Stimulated activated effector memory CD8-positive, alpha-beta T cell treated with anti-CD3 and anti-CD28 coated beads, Interleukin-12 subunit alpha, Interleukin-12 subunit beta, amount 100 ng/mL, for 72 hours (primary cell): ENCODE measurements around the gene SLC4A7.

Experiments used
- ATAC-seq: fragments of 150-1000 bp; cut with Tn5 transposase; 2 replicates; pipeline ENCODE4 v1.10.0; 2021
- DNase-seq, 2 donors: peaks; one replicate each; pipeline ENCODE4 v3.0.0; 2021 to 2022; ENCODE audit warnings: low spot score in 2 of 2
- H3K27ac Mint-ChIP-seq: one replicate; pipeline ENCODE4 v1.8.0; 2022; ENCODE audit warnings: mild to moderate bottlenecking, mixed read lengths
- H3K36me3 Mint-ChIP-seq: one replicate; pipeline ENCODE4 v1.8.0; 2022; ENCODE audit warnings: mild to moderate bottlenecking, mixed read lengths
- H3K4me1 Mint-ChIP-seq: one replicate; pipeline ENCODE4 v1.8.0; 2022; ENCODE audit warnings: mixed read lengths
- H3K4me3 Mint-ChIP-seq: one replicate; pipeline ENCODE4 v1.8.0; 2022; ENCODE audit warnings: mild to moderate bottlenecking, mixed read lengths
- H3K9me3 Mint-ChIP-seq: one replicate; pipeline ENCODE4 v1.8.0; 2022; ENCODE audit warnings: mixed read lengths

SLC4A7 gene

DNA sequence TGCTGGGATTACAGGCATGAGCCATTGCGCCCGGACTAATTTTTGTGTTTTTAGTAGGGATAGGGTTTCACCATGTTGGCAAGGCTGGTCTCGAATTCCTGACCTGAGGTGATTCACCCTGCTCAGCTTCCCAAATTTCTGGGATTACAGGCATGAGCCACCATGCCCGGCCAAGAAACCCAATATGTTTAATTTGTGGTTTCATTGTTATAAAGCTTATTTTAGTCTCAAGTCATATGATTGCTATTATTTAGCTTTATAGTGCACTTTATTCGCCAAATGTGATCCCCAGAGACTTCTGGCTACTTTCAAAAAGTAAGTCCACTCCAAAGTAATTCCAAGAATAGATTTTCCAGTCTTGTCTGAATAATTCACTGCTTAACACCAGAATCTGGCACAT, 19.3 kb upstream of the SLC4A7 start:
- H3K36me3 Mint-ChIP-seq, result no peaks in the 10 kb centered on the region
- no peak overlapping the region for H3K4me3 Mint-ChIP-seq
- no peaks in the 10 kb centered on the region for H3K9me3 Mint-ChIP-seq
- DNase-seq (no peak), ATAC-seq (no peak)
- H3K4me1 Mint-ChIP-seq, result no peaks in the 10 kb centered on the region
- H3K27ac Mint-ChIP-seq, result no peak overlapping the region

DNA sequence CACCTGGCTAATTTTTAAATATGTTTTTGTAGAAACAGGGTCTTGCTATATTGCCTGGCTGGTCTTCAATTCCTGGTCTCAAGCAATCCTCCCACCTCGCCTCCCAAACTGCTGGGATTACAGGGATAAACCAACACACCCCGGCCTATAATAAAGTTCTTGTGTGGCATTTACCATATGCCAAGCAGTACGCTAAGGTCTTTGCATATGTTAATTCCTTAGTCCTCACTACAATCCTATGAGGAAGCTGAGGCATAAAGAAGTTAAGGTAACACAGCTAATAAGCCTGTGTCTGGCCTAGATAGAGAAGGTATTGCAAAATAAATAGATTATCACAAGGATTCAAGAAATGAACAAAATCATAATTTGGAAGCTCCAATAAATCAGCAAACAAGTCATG, 17.6 kb upstream of the SLC4A7 start:
- H3K9me3 Mint-ChIP-seq, result no peaks in the 10 kb centered on the region
- no peak for ATAC-seq
- no peaks in the 10 kb centered on the region for H3K36me3 Mint-ChIP-seq
- DNase-seq, result no peak
- H3K4me3 Mint-ChIP-seq, result no peak overlapping the region
- no peaks in the 10 kb centered on the region for H3K4me1 Mint-ChIP-seq
- no peak overlapping the region for H3K27ac Mint-ChIP-seq

- no peak overlapping the region for H3K27ac Mint-ChIP-seq
- no peak overlapping the region for H3K4me3 Mint-ChIP-seq
- no peak for ATAC-seq
- no peaks in the 10 kb centered on the region for H3K36me3 Mint-ChIP-seq
- H3K9me3 Mint-ChIP-seq, result no peaks in the 10 kb centered on the region
- DNase-seq, result no peak
- no peaks in the 10 kb centered on the region for H3K4me1 Mint-ChIP-seq
These were observed 16.8 kb upstream of the SLC4A7 start for GRCh38 chr3:27500986-27501385.

DNA sequence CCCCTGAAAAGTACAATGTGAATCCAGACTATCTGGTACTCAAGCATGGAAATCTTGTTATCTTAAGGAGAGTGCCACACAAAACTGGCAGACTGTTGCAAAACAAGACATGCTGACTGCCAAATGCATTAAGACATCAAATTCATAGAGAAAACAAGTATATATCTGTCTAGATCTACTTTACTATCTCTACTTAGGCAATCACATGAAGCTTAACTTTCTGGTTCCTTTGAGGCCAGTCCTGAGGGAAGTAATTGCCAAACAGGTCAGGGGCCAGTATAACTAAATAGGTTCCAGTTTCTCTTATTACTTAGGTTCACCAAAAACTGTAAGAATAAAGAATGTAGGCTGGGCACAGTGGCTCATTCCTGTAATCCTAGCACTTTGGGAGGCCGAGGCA, 15.9 kb upstream of the SLC4A7 start:
- Mint-ChIP-seq H3K36me3 (no peaks in the 10 kb centered on the region), H3K27ac (no peak overlapping the region), H3K4me1 (no peaks in the 10 kb centered on the region), H3K9me3 (no peaks in the 10 kb centered on the region), H3K4me3 (no peak overlapping the region)
- no peak for ATAC-seq
- no peak for DNase-seq

DNA sequence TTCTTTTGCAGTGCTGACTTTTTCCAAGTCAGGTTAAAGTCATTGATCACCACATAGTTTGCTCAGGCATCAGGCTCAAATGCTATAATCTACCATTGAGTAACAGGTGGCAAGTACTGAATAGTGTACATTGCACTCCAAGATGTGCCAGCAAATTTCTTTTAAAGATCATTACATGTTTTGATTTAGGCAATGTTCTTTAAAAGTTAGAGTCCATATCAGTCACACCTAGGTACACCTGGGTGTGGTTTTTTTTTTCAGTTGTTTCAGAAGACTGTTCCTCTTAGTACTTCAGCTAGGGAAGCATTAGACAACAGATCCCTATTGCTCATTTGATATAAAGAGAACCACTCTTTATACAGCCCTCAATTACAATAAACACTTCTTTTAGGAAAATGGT, 10.6 kb upstream of the SLC4A7 start:
- Mint-ChIP-seq H3K9me3 (no peaks in the 10 kb centered on the region), H3K4me1 (no peaks in the 10 kb centered on the region), H3K36me3 (no peaks in the 10 kb centered on the region), H3K4me3 (no peak overlapping the region), H3K27ac (no peak overlapping the region)
- no peak for ATAC-seq
- DNase-seq, result no peak

- no peak overlapping the region for H3K4me3 Mint-ChIP-seq
- ATAC-seq, result no peak
- H3K36me3 Mint-ChIP-seq, result no peaks in the 10 kb centered on the region
- H3K27ac Mint-ChIP-seq, result no peak overlapping the region
- H3K4me1 Mint-ChIP-seq, result peaks cover 7% of the 10 kb centered on the region
- no peak for DNase-seq
- no peaks in the 10 kb centered on the region for H3K9me3 Mint-ChIP-seq
These were observed 4.6 kb upstream of the SLC4A7 start for GRCh38 chr3:27488821-27489220.

DNA sequence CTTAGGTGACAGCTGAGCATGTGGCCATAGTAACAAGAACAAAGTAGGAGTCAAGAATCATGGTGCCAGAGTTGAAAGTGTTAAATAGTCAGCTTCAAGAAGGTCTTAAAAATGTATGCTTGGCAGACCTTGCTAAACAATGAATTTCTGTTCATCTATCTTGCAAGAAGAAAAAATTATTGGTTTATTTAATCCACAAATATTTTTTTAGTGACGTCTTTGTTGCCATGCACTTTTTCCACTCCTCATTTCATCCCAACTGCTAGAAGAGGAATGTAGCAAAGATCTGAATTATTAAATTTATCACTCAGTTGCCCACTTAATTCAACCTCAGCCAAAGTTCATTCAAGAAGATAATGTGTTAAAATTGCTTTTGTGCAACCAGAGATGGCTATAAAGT, 3.2 kb upstream of the SLC4A7 start:
- H3K36me3 Mint-ChIP-seq, result peaks cover 12% of the 10 kb centered on the region

DNA sequence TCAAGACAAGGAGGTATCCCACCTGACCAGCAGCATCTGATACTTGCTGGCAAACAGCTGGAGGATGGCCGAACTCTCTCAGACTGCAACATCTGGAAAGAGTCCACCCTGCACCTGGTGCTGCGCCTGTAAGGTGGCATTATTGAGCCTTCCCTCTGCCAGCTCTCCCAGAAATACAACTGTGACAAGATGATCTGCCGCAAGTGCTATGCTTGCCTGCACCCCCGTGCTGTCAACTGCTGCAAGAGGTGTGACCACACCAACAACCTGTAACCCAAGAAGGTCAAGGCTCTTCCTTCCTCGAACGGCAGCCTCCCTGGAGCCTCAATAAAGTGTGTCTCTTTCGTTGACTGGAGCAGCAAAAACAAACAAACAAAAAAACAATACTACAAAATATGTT, 2.2 kb upstream of the SLC4A7 start:
- H3K9me3 Mint-ChIP-seq, result no peaks in the 10 kb centered on the region
- no peak overlapping the region for H3K27ac Mint-ChIP-seq
- peaks cover 21% of the 10 kb centered on the region for H3K36me3 Mint-ChIP-seq

More for the DNA sequence above, 3.2 kb upstream of the SLC4A7 start:
- no peak overlapping the region for H3K27ac Mint-ChIP-seq
- no peak for ATAC-seq
- DNase-seq, result no peak
- H3K4me3 Mint-ChIP-seq, result no peak overlapping the region
- no peaks in the 10 kb centered on the region for H3K9me3 Mint-ChIP-seq
- peaks cover 13% of the 10 kb centered on the region for H3K4me1 Mint-ChIP-seq

GRCh38 chr3:27485866-27486265, 1.7 kb upstream of the SLC4A7 start:
- Mint-ChIP-seq H3K4me1 (peaks cover 24% of the 10 kb centered on the region), H3K27ac (no peak overlapping the region), H3K9me3 (no peaks in the 10 kb centered on the region), H3K4me3 (no peak overlapping the region), H3K36me3 (peaks cover 25% of the 10 kb centered on the region)
- ATAC-seq (no peak), DNase-seq (no peak)

More for the DNA sequence above, 2.2 kb upstream of the SLC4A7 start:
- Mint-ChIP-seq H3K4me1 (peaks cover 19% of the 10 kb centered on the region), H3K4me3 (no peak overlapping the region)
- no peak for DNase-seq
- no peak for ATAC-seq

DNA sequence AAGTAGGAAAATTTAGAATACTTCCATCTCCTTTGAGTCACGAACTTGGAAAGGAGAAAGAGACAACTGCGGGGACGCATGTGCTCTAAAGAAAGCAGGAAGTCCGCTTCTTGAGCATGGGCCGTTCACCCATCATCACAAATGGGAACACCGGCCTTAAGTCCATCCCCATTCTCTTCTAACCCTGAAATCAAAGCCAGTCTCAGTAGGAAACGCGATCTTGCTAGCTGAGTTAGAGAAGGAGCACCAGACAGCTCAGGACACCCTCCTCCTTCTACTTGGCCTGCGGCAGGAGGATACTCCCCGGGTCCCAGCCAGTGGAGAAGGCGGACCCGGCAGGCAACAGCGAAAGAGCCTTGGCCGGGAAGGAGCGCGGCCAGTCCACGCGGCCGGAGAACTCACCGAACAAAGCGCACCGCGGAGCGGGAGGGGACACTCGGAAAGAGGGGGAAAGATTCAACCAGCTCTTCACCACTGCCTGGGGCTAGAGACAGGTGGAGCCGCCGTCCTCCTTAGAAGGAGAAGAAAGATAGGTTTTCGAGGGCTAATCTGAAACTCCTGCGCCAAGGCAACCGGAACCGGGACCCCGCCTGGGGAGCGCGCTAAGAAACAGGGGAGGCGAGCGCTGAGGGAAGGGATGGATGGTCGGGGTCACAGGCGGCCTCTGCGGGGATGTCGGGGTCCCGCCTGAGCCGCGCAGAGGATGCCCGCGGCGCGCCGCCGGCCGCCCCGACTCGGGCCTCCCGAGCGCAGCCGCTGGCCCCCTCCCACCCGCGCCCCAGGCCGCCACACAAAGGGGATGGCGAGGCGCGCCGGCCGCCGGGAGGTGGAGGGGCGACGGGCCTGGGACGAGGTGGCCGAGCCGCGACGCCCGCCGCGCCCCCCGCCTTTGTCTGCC, 818 bp downstream of the SLC4A7 start:
- Mint-ChIP-seq H3K27ac (peak overlapping the region; percentile 97), H3K36me3 (peaks cover 44% of the 10 kb centered on the region), H3K4me1 (peaks cover 42% of the 10 kb centered on the region), H3K4me3 (peak overlapping the region; percentile 98), H3K9me3 (no peaks in the 10 kb centered on the region)
- DNase-seq, result peak; percentile 24 to 79
- ATAC-seq, result peak; percentile 22

- Mint-ChIP-seq H3K4me1 (peaks cover 58% of the 10 kb centered on the region), H3K36me3 (peaks cover 59% of the 10 kb centered on the region)
- no peak for ATAC-seq
These were observed 4.2 kb downstream of the SLC4A7 start for GRCh38 chr3:27479806-27480543.

DNA sequence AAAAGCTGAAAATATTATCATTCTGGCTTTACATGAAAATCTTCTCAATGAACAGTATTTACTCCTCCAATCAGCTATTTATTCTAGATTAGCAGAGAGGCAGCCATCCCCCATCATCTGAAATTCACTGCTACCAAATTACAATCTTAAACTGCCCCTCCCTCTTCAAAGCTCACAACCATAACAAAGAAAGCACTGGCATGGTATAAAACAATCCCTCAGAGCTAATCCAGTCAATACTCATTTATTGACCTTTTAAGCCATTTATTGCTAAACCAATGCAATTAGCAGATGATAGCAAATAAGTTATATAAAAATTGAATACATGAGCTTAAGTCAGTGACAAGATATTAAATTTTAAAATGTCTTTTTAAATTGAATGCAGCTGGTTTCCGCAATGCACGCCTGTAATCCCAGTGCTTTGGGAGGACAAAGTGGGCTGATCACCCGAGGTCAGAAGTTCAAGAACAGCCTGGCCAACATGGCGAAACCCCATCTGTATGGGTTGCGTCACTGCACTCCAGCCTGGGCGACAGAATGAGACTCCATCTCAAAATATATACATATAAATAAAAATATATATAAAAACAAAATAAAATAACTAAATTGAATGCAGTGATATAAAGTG, 12.1 kb downstream of the SLC4A7 start:
- peaks cover 3% of the 10 kb centered on the region for H3K9me3 Mint-ChIP-seq
- H3K27ac Mint-ChIP-seq, result peak overlapping the region; percentile 30

More at GRCh38 chr3:27479806-27480543, 4.2 kb downstream of the SLC4A7 start:
- no peak for DNase-seq
- peak overlapping the region; percentile 80 for H3K27ac Mint-ChIP-seq
- H3K9me3 Mint-ChIP-seq, result peaks cover 3% of the 10 kb centered on the region
- H3K4me3 Mint-ChIP-seq, result peak overlapping the region; percentile 98

DNA sequence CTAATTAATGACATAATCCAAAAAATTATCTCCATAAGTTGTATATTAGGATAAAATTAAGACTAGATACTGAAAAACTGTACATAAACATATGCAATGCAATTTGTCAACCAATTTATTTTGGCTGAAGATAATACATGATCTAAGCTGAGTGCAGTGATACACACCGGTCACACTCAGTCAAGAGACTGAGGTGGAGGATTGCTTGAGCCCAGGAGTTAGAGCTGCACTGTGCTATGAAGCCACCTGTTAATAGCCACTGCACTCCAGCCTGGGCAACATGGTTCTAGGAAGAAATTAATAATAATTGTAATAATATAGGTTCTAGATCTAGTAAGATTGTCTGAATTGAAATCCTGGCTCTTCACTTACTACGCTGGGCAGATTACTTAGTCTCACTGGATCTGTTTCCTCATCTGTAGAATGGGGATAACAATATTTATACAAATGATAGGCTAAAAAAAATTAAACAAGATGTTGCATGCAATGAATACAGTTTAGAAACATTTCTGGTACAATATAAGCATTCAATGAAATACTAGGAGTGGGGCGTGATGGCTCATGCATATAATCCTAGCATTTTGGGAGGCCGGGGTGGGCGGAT, 15.8 kb downstream of the SLC4A7 start:
- H3K36me3 Mint-ChIP-seq, result peaks cover 25% of the 10 kb centered on the region
- H3K9me3 Mint-ChIP-seq, result no peaks in the 10 kb centered on the region
- H3K4me1 Mint-ChIP-seq, result peaks cover 6% of the 10 kb centered on the region
- no peak for ATAC-seq
- no peak overlapping the region for H3K4me3 Mint-ChIP-seq
- no peak for DNase-seq
- H3K27ac Mint-ChIP-seq, result no peak overlapping the region

More for the DNA sequence above, 12.1 kb downstream of the SLC4A7 start:
- Mint-ChIP-seq H3K4me1 (peaks cover 19% of the 10 kb centered on the region), H3K36me3 (peaks cover 34% of the 10 kb centered on the region), H3K4me3 (no peak overlapping the region)
- ATAC-seq, result no peak
- no peak for DNase-seq

DNA sequence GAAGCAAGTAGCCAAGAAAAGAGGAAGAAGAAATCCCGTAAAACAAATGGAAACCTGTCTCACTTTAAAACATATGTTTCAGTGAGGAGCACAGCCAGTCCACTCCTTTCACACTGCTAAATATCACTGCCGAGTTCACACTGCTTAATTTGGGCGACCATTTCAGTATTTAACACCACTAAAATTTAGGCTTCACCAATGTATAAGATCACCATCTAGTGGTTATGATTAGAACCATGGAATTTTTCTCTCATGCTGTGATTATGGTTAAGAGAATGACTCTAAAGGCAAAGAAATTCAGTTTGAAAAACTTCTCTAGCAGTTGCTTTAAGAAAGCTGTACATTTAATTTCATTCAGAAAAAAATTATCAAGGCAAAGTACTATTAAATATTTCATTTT, 16.6 kb downstream of the SLC4A7 start:
- Mint-ChIP-seq H3K9me3 (no peaks in the 10 kb centered on the region), H3K36me3 (peaks cover 25% of the 10 kb centered on the region), H3K27ac (no peak overlapping the region), H3K4me1 (peaks cover 8% of the 10 kb centered on the region), H3K4me3 (no peak overlapping the region)
- DNase-seq (no peak), ATAC-seq (peak; percentile 74)

DNA sequence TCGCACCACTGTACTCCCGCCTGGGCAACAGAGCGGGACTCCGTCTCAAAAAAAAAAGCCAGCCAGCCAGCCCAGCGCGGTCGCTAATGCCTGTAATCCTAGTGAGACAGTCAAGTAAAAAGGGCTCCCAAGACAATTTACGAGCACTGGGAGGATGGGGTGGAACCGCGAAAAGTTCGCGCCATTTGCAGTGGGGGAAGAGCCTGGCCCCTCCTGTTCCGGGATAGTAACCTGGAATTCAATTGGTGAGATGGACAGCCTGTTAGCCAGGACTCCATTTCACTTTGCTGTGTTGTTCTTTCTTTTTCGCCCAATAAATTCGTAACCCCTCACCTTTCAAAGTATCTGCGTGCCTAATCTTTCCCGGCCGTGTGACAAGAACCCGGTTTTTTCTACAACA, 19.5 kb downstream of the SLC4A7 start:
- H3K36me3 Mint-ChIP-seq, result peaks cover 25% of the 10 kb centered on the region
- H3K9me3 Mint-ChIP-seq, result no peaks in the 10 kb centered on the region
- H3K4me3 Mint-ChIP-seq, result no peak overlapping the region
- no peak for DNase-seq
- peaks cover 20% of the 10 kb centered on the region for H3K4me1 Mint-ChIP-seq
- H3K27ac Mint-ChIP-seq, result no peak overlapping the region
- ATAC-seq, result no peak
